Endothelial cell of coronary artery (primary cell): ENCODE measurements around the gene SEMA3D. TPM values are rescaled to one million over a fixed set of nuclear protein-coding genes. Genes with fewer than 3 reads are reported as not detected.

Experiments
- total RNA-seq: library from RNA; depleted of rRNA; stranded (reverse); fragments of >200 nt; gene quantifications from 2 replicates; pipeline ENCODE4 v1.2.3, GENCODE V29; 2014

The SEMA3D gene
- total RNA-seq, result 1.4 and 2.4 TPM in 2 replicates

DNA sequence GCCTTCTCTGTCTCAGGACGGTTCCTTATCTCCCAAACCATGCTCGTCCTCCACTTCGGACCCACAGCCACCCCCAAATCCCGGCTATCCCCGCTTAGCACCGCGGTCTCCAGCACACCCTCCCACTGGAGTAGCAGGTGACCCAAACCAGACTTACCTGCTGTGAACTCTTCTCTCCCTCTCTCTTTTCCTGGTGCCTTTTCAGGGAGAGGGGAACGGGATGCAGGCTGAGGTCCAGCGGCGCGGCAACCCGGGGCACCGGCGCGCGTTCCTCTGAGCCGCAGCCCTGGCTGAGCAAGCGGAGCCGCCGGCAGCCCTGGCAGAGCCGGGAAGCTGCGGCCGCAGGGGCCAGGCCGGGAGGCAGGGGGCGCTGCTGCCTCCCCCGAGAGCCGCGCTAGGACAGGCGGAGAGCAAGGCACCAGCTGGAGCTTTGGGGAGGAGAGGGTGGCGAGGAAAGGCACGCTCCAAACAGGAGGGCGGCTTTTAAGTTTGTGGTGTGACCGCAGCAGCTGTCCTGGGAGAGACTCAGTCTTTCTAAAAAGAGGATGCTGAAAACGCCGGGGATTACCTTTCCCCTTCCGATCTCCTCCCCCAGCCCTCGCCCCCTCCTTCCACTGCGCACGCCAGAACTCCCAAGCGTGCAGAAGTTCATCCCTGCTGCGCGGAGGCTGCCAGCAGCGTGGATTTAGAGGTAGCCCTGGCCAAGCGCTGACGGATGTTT, at the start of gene SEMA3D:
Gene SEMA3D, minus strand, starts transcription at position 536 of the 721 bp plus-strand sequence. CDS start 65,165 bp downstream, outside the sequence.

